ENCODE measurements around the gene TSPAN17. TPM values are rescaled to one million over a fixed set of nuclear protein-coding genes. Genes with fewer than 3 reads are reported as not detected.

The TSPAN17 gene
- total and polyA plus RNA-seq, 10 of the 15 experiments (the other 5 are each of a cell fraction or from before 2014, with no cell fraction given), result 0.24 to 17.1 (median 10.4) TPM

GRCh38 chr5:176665517-176665916 lies 18.2 kb downstream of the TSPAN17 start:
- no TSS peak for BruUV-seq (replicated peaks)
- no peak overlapping the region for H2AFZ ChIP-seq (ENCODE audit: control insufficient read depth, low read depth, low read length)
- no peak overlapping the region for H3K4me3 ChIP-seq
- no peak overlapping the region for H3K9ac ChIP-seq (ENCODE audit: control insufficient read depth, insufficient read depth, low read length)
- H3K27me3 ChIP-seq (replicated peaks in 1 of 2; ENCODE audit: control insufficient read depth in 2 of 2, insufficient read depth in 2 of 2, low read length in 1 of 2), result no peaks in the 10 kb centered on the region; a peak in 1 of 4 replicates
- peaks cover 2% of the 10 kb centered on the region for H3K4me1 ChIP-seq (ENCODE audit: control insufficient read depth, insufficient read depth, low read length)
- H3K36me3 ChIP-seq (ENCODE audit: control insufficient read depth in 2 of 2, insufficient read depth in 2 of 2, low read length in 1 of 2), result no peaks in the 10 kb centered on the region
- SMC1A ChIA-PET (ENCODE audit: uncharacterized antibody, unreplicated experiment), result no interaction called here
- WGBS (ENCODE audit: insufficient coverage, insufficient replicate concordance, low lambda C conversion rate, missing lambda C conversion rate), result 33% methylated on average over 6 of the region's 6 CpGs
- H3K4me2 ChIP-seq (ENCODE audit: control insufficient read depth, insufficient read depth), result no peak overlapping the region
- RAD21 ChIA-PET (ENCODE audit: unreplicated experiment), result no interaction called here
- FAIRE-seq, result no peak
- CTCF ChIA-PET, result interaction anchor here (0.6 to 1.2 kb wide), 2 partner anchors 79 to 151 kb away, joined by 3 to 4 read pairs; no protein-coding TSS in a partner anchor
- H4K20me1 ChIP-seq (ENCODE audit: control insufficient read depth, insufficient read depth), result no peaks in the 10 kb centered on the region
- no peaks in the 10 kb centered on the region for H3K9me3 ChIP-seq (replicated peaks; ENCODE audit: control insufficient read depth, insufficient read depth, low read length)
- no peak for ATAC-seq
- TF ChIP-seq NBN (IDR thresholded peaks at IDR 0.05), result no peak
- DNase-seq (ENCODE audit: low read depth, low spot score), result no peak
- in situ Hi-C loops (cut with MboI), result no loop called here
- H3K79me2 ChIP-seq (ENCODE audit: control insufficient read depth, insufficient read depth, low read length), result no peaks in the 10 kb centered on the region
- intact Hi-C loops (cut with micrococcal nuclease; ENCODE audit: unreplicated experiment), result no loop called here
- H3K27ac ChIP-seq (ENCODE audit: control insufficient read depth, insufficient read depth), result no peak overlapping the region
- POLR2A ChIA-PET, result no interaction called here

GRCh38 chr5:176667637-176668036 lies 20.4 kb downstream of the TSPAN17 start:
- FAIRE-seq, result no peak
- no peak for DNase-seq (ENCODE audit: low read depth, low spot score)
- Histone ChIP-seq H3K79me2 (ENCODE audit: control insufficient read depth, insufficient read depth, low read length) (no peaks in the 10 kb centered on the region), H2AFZ (ENCODE audit: control insufficient read depth, low read depth, low read length) (no peak overlapping the region), H3K4me1 (ENCODE audit: control insufficient read depth, insufficient read depth, low read length) (no peaks in the 10 kb centered on the region), H3K27me3 (replicated peaks in 1 of 2; ENCODE audit: control insufficient read depth in 2 of 2, insufficient read depth in 2 of 2, low read length in 1 of 2) (no peaks in the 10 kb centered on the region; a peak in 1 of 4 replicates), H3K4me2 (ENCODE audit: control insufficient read depth, insufficient read depth) (no peak overlapping the region), H3K36me3 (ENCODE audit: control insufficient read depth in 2 of 2, insufficient read depth in 2 of 2, low read length in 1 of 2) (no peaks in the 10 kb centered on the region), H4K20me1 (ENCODE audit: control insufficient read depth, insufficient read depth) (no peaks in the 10 kb centered on the region), H3K27ac (ENCODE audit: control insufficient read depth, insufficient read depth) (no peak overlapping the region), H3K9me3 (replicated peaks; ENCODE audit: control insufficient read depth, insufficient read depth, low read length) (no peaks in the 10 kb centered on the region), H3K4me3 (no peak overlapping the region), H3K9ac (ENCODE audit: control insufficient read depth, insufficient read depth, low read length) (no peak overlapping the region)
- TF ChIP-seq USF1 (IDR thresholded peaks at IDR 0.05; ENCODE audit: borderline replicate concordance, extremely low read length, insufficient read depth, low read depth, low read length) (no peak), SUPT20H (IDR thresholded peaks at IDR 0.05; ENCODE audit: borderline replicate concordance, control insufficient read depth, low read depth, low read length) (no peak), SREBF2 (IDR thresholded peaks at IDR 0.05; ENCODE audit: low read length) (no peak), MXI1 (IDR thresholded peaks at IDR 0.05; ENCODE audit: low read depth, low read length) (no peak), CHD1 (IDR thresholded peaks at IDR 0.05; ENCODE audit: low read depth, low read length) (no peak), MYB (IDR thresholded peaks at IDR 0.05; ENCODE audit: borderline replicate concordance, low read depth, low read length) (no peak), RB1 (IDR thresholded peaks at IDR 0.05; ENCODE audit: borderline replicate concordance) (no peak), CEBPZ (IDR thresholded peaks at IDR 0.05; ENCODE audit: low read depth, low read length) (no peak), GATAD2B (conservative IDR thresholded peaks at IDR 0.05; ENCODE audit: low read depth) (no peak)
- SMC1A ChIA-PET (ENCODE audit: uncharacterized antibody, unreplicated experiment), result interaction anchor here (1.1 to 1.2 kb wide), 2 partner anchors 10 to 345 kb away, joined by 3 read pairs; no protein-coding TSS in a partner anchor
- RAD21 ChIA-PET (ENCODE audit: unreplicated experiment), result no interaction called here
- no TSS peak for BruUV-seq (replicated peaks)
- WGBS (ENCODE audit: insufficient coverage, insufficient replicate concordance, low lambda C conversion rate, missing lambda C conversion rate), result 5% methylated on average over 7 of the region's 7 CpGs
- POLR2A ChIA-PET, result interaction anchor here (0.5 to 0.6 kb wide), 2 partner anchors 20 to 926 kb away, joined by 3 read pairs; partner anchors contain the start of gene TSPAN17
- ATAC-seq, result no peak
- intact Hi-C loops (cut with micrococcal nuclease; ENCODE audit: unreplicated experiment), result no loop called here
- in situ Hi-C loops (cut with MboI), result no loop called here
- CTCF ChIA-PET, result interaction anchor here (3.8 kb wide), 1 partner anchor 8 kb away, joined by 21 read pairs; no protein-coding TSS in a partner anchor
